Amniotic epithelial cell (primary cell): ENCODE results near the gene PPP2R5E.
"Not testable (repeated sequence)": the region's sequence is repeated elsewhere in the genome, so short reads cannot be mapped to it uniquely, and the experiment has no call there.

ENCODE experiments used
- DNase-seq: peaks from one replicate; pipeline ENCODE4 v3.0.0-alpha.2; 2010; ENCODE audit warnings: low read depth

The PPP2R5E gene

DNA sequence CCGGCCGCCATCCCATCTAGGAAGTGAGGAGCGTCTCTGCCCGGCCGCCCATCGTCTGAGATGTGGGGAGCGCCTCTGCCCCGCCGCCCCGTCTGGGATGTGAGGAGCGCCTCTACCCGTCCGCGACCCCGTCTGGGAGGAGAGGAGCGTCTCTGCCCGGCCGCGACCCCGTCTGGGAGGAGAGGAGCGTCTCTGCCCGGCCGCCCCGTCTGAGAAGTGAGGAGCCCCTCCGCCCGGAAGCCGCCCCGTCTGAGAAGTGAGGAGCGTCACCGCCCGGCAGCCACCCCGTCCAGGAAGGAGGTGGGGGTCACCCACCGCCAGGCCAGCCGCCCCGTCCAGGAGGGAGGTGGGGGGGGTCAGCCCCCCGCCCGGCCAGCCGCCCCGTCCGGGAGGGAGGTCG is 20.7 kb downstream of the PPP2R5E start:
- not testable (repeated sequence) for DNase-seq

DNA sequence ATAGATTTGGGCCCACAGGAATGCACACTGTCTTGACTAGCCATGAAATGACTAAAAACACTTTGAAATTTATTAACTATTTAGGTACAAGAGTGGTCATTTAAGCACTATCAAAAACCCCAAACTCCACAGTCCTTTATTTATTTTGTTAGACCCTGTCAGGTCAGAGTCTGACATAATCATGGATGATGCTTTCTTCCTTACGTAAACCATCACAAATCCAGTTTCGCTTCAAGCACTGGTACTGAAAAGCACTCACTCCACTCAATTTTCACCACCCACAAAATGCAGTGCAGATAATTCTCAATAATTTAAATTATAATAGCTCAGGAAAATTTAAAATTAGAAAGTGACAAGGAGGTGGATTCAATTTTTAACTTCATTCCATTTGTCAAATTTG is 25.8 kb downstream of the PPP2R5E start:
- DNase-seq, result no peak

- DNase-seq, result no peak
Measured at GRCh38 chr14:63515240-63515639, 27.9 kb downstream of the PPP2R5E start.

DNA sequence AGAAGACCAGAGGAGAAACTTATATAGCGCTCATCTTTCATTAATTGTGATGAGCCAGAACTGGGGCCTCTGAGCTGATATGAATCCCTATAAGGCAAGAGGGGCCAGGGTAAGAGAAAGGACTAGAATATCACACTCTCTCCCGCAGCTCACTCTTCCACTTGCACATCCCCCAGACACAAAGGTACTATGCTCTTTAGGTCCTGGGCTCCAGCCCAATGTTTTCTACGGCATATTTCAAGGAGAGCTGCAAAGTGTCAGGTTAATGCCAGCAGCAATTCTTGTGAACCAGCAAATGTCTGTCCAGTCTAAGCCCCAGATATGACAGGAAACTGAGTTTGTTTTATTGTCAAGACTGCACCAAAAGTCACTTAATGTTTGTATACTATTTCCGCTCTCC is 29.4 kb downstream of the PPP2R5E start:
- DNase-seq, result no peak

GRCh38 chr14:63512861-63513260 is 30.3 kb downstream of the PPP2R5E start:
- DNase-seq, result no peak

DNA sequence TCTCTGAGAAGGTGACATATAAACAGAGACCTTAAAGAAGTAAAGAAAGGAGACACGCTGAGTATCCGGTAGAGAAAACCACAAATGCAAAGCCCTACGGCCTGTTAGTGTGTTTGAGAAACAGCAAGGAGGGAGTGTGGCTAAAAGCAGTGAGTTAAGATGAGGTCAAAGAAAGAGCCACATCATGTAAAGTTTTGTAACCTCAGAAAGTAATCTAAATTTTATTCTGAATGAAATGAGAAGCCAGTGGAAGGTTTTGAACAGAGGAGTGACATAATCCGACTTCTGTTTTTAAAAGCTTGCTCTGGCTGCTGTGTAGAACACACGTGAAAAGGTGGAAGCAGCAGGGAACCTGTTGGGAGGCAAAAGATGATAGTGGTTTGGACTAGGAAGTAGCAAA is 32.6 kb downstream of the PPP2R5E start:
- peak; percentile 73 for DNase-seq

DNA sequence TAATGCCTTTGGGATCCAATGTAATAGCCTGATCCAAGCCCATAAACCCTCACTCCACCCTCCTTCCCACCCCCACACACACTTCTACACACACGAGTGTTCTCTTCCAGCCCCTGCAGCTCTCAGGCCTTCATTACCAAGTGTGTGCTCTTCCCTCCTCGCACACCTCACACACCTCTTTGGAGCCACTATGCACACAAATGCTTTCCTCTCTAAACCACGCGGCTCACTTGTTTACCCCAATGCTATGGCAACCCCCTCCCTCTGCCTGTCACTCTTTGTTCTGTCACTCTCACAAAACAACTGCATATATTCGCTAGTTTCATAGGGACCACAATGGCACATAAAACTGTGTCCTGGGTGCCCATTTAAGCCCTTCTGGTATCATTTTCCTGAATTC is 35.1 kb downstream of the PPP2R5E start:
- DNase-seq, result no peak

DNA sequence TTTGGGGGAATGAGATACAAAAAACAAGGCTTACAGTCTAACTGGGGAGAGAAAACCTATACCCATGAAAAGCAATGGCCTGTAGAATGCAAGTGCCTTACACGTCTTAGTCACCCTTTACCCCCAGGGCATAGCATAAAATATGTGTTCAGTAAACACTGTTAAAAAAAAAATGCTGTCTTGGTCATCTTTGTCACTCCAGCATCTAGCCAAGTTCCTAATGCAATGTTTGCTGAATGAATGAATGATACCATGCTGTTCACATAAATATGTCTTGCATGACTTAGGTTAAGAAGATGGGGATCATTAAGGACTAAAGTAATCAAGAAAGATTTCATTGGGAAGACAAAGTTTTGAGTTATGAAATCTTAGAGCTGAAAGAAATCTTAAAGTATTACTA is 38.5 kb downstream of the PPP2R5E start:
- peak; percentile 39 for DNase-seq

DNA sequence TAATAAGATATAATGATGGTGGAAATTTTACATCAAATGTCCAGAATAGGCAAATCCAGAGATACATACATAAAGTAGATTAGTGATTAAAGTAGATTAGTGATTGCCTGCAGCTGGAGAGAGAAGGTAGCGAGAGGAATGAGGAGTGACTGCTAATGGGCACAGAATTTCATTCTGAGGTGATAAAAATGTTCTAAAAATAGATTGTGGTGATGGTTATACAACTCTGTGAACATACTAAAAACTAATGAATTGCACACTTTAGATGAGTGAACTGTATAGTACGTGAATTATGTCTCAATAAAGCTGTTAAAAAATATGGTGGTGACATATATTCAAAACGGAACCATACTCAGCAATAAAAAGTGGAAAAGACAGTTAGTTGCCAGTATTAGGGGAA is 41.7 kb downstream of the PPP2R5E start:
- no peak for DNase-seq

DNA sequence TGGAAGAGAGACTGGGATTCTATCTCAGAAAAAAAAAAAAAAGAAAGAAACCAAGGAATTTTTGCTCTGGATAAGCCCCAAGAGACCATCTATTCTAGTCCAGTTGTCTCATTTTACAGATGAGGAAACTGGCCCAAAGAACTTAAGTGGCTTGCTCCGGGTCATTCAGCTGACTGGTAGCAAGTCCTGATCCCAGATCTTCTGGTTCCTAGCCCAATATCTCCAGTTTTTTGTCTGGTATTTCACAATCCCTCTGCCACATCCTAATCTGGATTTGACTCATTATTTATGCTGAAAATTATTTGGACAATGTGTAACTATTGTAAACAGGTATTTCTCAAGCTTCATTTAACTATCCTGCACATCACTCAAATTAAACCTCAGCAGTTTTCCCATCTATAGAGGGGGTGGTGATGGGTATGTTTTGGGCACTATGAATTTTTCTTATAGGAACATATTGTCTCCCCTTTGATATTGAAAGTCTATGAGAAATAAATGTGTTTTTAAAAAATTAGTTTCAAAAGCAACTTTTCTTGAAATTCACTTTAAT is 43.4 kb downstream of the PPP2R5E start:
- peak; percentile 84 for DNase-seq

GRCh38 chr14:63496837-63497400 is 46.3 kb downstream of the PPP2R5E start:
- no peak for DNase-seq

DNA sequence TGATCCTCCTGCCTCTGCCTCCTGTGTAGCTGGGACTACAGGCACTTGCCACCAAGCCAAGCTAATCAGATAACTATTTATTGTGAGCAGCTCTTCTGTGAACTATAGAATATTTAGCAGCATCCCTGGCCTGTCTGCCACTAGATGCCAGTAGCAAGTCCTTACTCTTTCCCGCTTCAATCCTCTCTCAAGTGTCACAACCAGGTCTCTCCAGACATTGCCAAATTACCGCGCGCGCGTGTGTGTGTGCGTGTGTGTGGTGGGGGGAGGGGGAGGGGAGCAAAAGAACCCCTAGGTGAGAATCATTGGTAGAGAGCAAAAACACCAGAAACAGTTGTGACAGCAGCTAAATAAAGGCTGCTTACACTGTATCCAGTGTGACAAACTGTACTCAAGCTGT is 49.9 kb downstream of the PPP2R5E start:
- peak; percentile 32 for DNase-seq

GRCh38 chr14:63492391-63492790 is 50.8 kb downstream of the PPP2R5E start:
- peak; percentile 54 for DNase-seq

- DNase-seq, result no peak
Measured at GRCh38 chr14:63487724-63488123, 55.5 kb downstream of the PPP2R5E start.

DNA sequence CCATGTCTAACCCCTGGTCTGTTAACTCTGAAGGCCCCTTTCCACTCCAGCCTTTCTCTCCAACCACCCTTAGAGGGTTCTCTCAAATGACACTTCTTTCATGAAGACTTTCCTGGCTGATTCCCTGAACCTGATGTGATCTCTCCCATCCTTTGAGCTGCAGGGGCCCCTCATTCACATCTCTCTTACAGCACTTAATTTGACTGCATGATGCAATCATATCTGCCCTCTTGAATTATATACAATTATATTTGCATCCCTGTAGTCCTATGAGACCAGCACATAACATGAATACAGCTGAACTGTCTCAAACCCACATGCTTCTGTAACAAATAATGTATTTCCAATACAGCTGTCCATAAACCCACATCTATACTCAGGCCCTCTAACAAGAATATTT is 56.4 kb downstream of the PPP2R5E start:
- DNase-seq, result no peak

DNA sequence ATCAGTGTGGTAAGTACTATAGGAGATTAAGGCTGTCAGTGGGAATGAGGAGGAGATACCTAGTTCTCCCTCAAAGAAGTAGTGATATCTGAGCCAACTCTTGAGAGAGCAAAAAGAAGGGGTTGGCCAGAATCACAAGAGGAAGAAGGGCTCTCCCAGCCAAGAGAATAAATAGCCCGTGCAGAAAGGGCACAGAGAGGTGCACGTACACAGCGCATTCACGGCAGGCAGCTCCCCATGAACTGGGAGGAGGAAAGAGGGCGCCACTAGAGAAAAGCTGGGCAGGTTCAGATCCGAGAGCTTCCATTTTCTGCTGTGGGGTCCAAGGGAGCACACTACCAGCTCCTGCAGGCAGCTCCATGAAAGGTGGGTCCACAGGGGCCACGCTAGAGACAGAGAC is 59.9 kb downstream of the PPP2R5E start:
- peak; percentile 37 for DNase-seq

- DNase-seq, result no peak
Measured at GRCh38 chr14:63480599-63480998, 62.6 kb downstream of the PPP2R5E start.

DNA sequence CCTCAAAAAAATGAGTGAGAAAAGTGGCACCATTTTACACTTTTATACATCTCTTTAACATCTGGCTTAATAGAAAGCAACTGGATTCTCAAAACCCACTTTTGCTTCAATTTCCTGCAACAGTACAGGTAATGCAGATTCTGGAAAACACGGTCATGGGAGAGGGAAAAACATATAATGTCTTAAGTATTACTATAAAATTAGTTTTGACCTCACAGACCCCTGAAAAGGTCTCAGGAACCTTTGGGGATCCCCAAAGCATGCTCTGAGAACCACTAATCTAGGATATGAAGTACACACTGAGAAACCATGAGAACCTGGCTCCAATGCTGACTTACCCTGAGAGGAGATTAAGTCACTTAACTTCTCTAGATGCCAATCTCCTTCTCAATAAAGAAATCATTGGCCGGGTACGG is 64.7 kb downstream of the PPP2R5E start:
- no peak for DNase-seq

DNA sequence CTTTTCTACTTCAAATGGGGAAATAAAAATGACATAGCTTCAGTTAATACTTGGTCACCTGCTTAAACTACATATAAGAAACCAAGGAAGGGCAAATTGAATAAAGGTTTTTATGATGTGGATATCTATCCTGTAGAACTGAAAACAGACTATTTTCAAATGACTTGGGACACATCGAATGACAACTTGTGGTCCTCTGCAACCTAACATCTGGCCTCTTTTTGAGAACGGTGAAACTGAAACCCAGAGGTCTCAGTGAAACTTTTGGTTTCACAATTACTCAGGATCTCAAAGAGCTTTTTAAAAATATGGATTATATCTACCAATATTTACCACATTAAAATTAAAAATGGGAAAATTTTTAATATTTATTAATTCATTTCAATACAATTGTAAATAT is 65.2 kb downstream of the PPP2R5E start:
- DNase-seq, result no peak

DNA sequence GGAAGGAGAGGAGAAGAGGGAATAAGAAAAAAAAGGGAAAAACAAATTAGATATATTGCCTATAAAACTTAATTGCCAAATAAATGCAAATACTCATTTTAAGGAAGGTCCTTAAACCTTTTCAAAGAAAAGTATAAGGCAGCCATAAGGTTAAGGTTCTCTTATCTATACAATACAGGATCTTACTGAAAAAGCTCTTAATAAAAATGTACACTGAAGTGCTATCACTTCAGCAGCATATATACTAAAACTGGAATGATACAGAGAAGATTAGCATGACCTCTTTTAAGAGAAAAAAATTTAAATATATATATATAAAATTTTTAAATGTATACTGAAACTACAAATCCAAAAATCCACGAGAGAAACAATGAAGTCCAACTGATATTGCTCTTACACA is 65.6 kb downstream of the PPP2R5E start:
- DNase-seq, result no peak

DNA sequence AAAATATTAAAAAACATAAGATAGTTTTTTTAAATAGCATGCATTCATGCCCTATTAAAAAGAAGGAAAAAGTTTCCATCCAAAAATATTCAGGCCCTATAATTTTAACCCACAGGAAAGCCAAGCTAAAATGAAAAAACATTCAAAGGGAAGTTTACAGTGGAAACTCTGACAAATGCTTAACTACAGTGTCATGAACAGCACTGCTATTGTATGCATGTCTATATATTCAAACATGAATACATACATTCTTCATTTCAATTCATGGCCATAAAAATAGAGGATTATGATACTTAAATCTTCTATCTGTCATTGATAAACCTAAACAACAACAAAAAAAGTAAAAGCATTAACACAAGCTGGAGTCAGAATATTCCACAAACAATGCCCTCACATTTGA is 67.4 kb downstream of the PPP2R5E start:
- DNase-seq, result no peak

DNA sequence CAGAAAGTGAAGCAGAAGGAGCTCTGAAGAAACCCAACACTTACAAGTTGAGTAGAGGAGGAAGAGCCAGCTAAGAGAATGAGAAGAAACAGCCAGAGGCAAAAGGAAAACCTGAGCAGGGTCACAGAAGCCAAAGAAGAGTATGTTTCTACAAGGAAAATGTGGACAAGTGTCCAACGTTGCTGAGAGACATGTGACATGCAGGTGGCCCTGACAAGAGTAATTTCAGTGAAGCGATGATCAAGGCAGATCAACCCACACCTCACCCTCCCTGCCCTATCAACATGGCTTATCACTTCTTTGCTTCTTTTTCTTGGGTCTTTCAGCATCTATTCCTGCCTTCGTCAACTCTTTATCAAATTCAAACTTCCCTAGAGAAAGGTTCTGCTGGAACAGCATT is 68.3 kb downstream of the PPP2R5E start:
- DNase-seq, result no peak

- DNase-seq, result no peak
Measured at GRCh38 chr14:63474111-63474510, 69.1 kb downstream of the PPP2R5E start.

DNA sequence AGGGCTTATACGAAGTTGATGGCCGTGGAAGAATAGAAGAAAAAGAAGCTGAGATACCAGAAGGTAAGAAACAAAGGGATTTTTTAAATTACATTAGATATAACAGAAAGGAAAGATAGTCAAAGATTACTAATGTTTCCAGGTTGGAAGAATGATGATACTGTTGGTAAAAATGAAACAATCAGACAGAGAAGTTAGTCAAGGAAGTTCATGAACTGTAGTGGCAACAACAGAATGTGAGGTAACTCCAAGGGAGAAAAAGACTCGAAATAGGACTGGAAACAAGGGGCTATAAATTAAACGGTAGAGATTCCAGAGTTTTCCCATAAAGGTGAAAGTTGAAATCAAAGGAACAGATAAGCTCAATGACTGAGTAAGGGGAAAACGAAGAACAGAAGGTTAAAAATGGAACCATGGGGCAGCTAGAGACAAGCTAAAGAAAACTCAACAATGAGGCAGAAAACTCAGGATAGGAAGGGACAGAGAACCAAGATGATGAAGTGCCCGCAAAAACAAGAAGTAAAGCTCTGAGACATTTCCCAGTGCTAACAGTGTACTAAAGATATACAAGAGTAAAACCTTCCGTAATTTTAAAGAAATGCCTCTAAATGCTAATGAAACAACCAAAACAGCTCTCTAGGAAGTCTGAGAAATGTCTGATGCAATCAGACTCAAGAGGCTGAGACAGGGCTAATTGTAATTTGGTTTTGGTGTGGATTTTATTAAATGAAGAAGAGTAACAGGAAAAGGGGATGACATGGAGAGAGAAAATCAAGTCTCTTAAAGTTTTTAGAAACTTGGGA is 70.0 kb downstream of the PPP2R5E start:
- peak; percentile 41 for DNase-seq
